Breast epithelium (tissue), 4 donors: ENCODE measurements around the gene GPR75. TPM values are rescaled to one million over a fixed set of nuclear protein-coding genes. Genes with fewer than 3 reads are reported as not detected.
"Not testable (repeated sequence)": the region's sequence is repeated elsewhere in the genome, so short reads cannot be mapped to it uniquely, and the experiment has no call there.

Source experiments
- DNase-seq, 2 donors: peaks; one replicate each; pipeline ENCODE4 v3.0.0-alpha.2; 2019; ENCODE audit warnings: low spot score in 2 of 2
- H3K27ac ChIP-seq, 2 donors: fragments of 200-600 bp; sonication (generic) in 1 of 2; one replicate each; pipeline ENCODE4 v1.5.1; 2016 to 2019; ENCODE audit warnings: mild to moderate bottlenecking in 1 of 2
- H3K27me3 ChIP-seq, 2 donors: fragments of 200-600 bp; sonication (generic) in 1 of 2; one replicate each; pipeline versions ENCODE4 v1.5.1 to v1.6.0; 2017 to 2019; ENCODE audit warnings: control low read depth in 1 of 2, mild to moderate bottlenecking in 1 of 2
- H3K36me3 ChIP-seq: fragments of 200-600 bp; one replicate; pipeline ENCODE4 v1.5.1; 2019
- H3K4me1 ChIP-seq, 2 donors: fragments of 200-600 bp; sonication (generic); one replicate each; pipeline ENCODE4 v1.5.1; 2016 to 2019; ENCODE audit warnings: control low read depth in 1 of 2
- H3K4me3 ChIP-seq, 3 donors: fragments of 200-600 bp; sonication (generic); 1 replicate in 2 of 3; 2 replicates in 1 of 3; pipeline ENCODE4 v1.5.1; 2016 to 2019; ENCODE audit warnings: mild to moderate bottlenecking in 3 of 3, moderate library complexity in 2 of 3
- H3K9me3 ChIP-seq, 2 donors: fragments of 200-600 bp; sonication (generic) in 1 of 2; one replicate each; pipeline ENCODE4 v1.5.1; 2016 to 2019; ENCODE audit warnings: control low read depth in 1 of 2
- CTCF ChIP-seq, 3 donors: fragments of 450-650 bp; IDR thresholded peaks; one replicate each; pipeline ENCODE4 v1.5.1; 2016 to 2017; ENCODE audit warnings: antibody characterized with exemption in 3 of 3, mild to moderate bottlenecking in 3 of 3, moderate library complexity in 3 of 3
- POLR2A ChIP-seq: fragments of 450-650 bp; IDR thresholded peaks from one replicate; pipeline ENCODE4 v1.6.1; 2016; ENCODE audit warnings: antibody characterized with exemption, mild to moderate bottlenecking, moderate library complexity
- POLR2AphosphoS5 ChIP-seq, 3 donors: sonication (generic); formaldehyde crosslinking; IDR thresholded peaks; one replicate each; pipeline ENCODE4 v1.6.1; 2017; ENCODE audit warnings: antibody characterized with exemption in 3 of 3
- intact Hi-C: fragments of 100-400 bp; cut with DNase I; formaldehyde crosslinking; loops from one replicate; pipeline ENCODE4 v1.15.1; 2023; ENCODE audit warnings: low total_unique reads
- total RNA-seq, 3 donors: library from RNA; depleted of rRNA; stranded (reverse); fragments of >200 nt; gene quantifications; one replicate each; pipeline ENCODE4 v1.1.0, GENCODE V29; 2016

Gene GPR75
- total RNA-seq, 3 donors from 2014 or later: 3.2 to 11.3 (median 4.9) TPM

GRCh38 chr2:53826587-53827397 is 33.0 kb downstream of the GPR75 start:
- no peak overlapping the region for H3K4me3 ChIP-seq
- intact Hi-C loops: no loop called here
- H3K27ac ChIP-seq: peak overlapping the region; percentile 85

GRCh38 chr2:53826030-53826410 is 33.7 kb downstream of the GPR75 start:
- Histone ChIP-seq H3K9me3 (no peaks in the 10 kb centered on the region), H3K4me3 (no peak overlapping the region), H3K4me1 (peaks cover 5% of the 10 kb centered on the region in 2 donors), H3K27me3 (no peaks in the 10 kb centered on the region), H3K36me3 (no peaks in the 10 kb centered on the region), H3K27ac (peak overlapping the region; percentile 71 to 85)
- no peak for DNase-seq
- intact Hi-C loops: no loop called here
- TF ChIP-seq POLR2AphosphoS5 (IDR thresholded peaks at IDR 0.05) (no peak), POLR2A (no peak), CTCF (IDR thresholded peaks at IDR 0.05) (no peak)

More at GRCh38 chr2:53826587-53827397, 33.0 kb downstream of the GPR75 start:
- no peak for TF ChIP-seq CTCF (IDR thresholded peaks at IDR 0.05)
- TF ChIP-seq POLR2AphosphoS5 (IDR thresholded peaks at IDR 0.05): peak in 2 of 3 donors; percentile 71 to 80
- H3K9me3 ChIP-seq: no peaks in the 10 kb centered on the region
- H3K36me3 ChIP-seq: no peaks in the 10 kb centered on the region
- DNase-seq: peak in 1 of 2 donors; percentile 62
- no peaks in the 10 kb centered on the region for H3K27me3 ChIP-seq
- peaks cover 5% of the 10 kb centered on the region in 2 donors for H3K4me1 ChIP-seq

GRCh38 chr2:53823639-53824038 is 36.1 kb downstream of the GPR75 start:
- H3K4me1 ChIP-seq, H3K36me3 ChIP-seq, intact Hi-C loops, H3K4me3 ChIP-seq, H3K9me3 ChIP-seq, H3K27ac ChIP-seq, H3K27me3 ChIP-seq, DNase-seq: not testable (repeated sequence)

GRCh38 chr2:53821810-53822209 is 38.0 kb downstream of the GPR75 start:
- TF ChIP-seq POLR2AphosphoS5 (IDR thresholded peaks at IDR 0.05) (no peak), CTCF (IDR thresholded peaks at IDR 0.05) (no peak), POLR2A (no peak)
- Histone ChIP-seq H3K27ac (no peak overlapping the region), H3K36me3 (peaks cover 7% of the 10 kb centered on the region), H3K4me1 (no peaks in the 10 kb centered on the region), H3K9me3 (no peaks in the 10 kb centered on the region), H3K4me3 (no peak overlapping the region), H3K27me3 (no peaks in the 10 kb centered on the region)
- DNase-seq: no peak
- intact Hi-C loops: no loop called here

- Histone ChIP-seq H3K36me3 (peaks cover 7% of the 10 kb centered on the region), H3K4me1 (no peaks in the 10 kb centered on the region), H3K27ac (no peak overlapping the region), H3K9me3 (no peaks in the 10 kb centered on the region), H3K27me3 (no peaks in the 10 kb centered on the region), H3K4me3 (no peak overlapping the region)
- intact Hi-C loops: no loop called here
- no peak for DNase-seq
- no peak for TF ChIP-seq POLR2A
- no peak for TF ChIP-seq POLR2AphosphoS5 (IDR thresholded peaks at IDR 0.05)
- no peak for TF ChIP-seq CTCF (IDR thresholded peaks at IDR 0.05)
Measured at GRCh38 chr2:53820711-53821110, 39.1 kb downstream of the GPR75 start.
